ENCODE measurements around the gene KCNT2. TPM values are rescaled to one million over a fixed set of nuclear protein-coding genes. Genes with fewer than 3 reads are reported as not detected.

The KCNT2 gene
- total and polyA plus RNA-seq, 11 donors, result 0.15 to 6.9 (median 0.57) TPM

DNA sequence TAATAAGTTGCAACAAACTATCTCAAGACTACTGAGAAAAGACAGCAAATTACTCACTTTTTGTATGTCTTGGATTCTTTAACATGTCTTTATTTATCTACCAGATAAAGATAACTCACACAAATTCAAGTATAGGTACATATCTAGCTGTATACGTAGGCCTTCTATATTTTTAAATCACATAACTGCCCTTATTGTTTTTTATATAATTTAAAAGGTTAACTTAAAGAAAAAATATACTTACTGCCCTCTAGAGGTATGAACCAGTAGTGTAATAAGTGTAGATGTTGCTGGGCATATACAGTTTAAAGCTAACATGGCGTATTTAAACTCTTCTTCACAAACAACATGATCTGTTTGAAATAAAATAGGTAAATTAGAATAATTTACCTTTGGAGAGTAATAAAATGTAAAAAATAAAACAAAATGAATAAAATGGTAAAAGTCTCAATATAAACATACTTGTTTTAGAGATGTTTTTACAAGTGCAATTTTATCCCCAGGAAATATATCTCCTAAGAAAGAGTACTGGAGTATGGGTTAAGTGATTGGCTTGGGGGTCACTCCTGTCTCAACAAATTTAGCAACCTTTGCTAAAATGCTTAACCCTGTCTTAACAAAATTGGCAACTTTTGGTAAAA lies 235.2 kb downstream of the KCNT2 start:
- no peak for ATAC-seq
- WGBS, 4 donors, result 52 to 58% (median 53%) methylated on average over 2 of the region's 2 CpGs
- intact Hi-C loops (cut with DNase I), result no loop called here

GRCh38 chr1:196367838-196368237 lies 240.4 kb downstream of the KCNT2 start:
- ATAC-seq (no peak), DNase-seq (no peak)
- TF ChIP-seq POLR2A (IDR thresholded peaks at IDR 0.05), result no peak
- TF ChIP-seq, protein P1, sequence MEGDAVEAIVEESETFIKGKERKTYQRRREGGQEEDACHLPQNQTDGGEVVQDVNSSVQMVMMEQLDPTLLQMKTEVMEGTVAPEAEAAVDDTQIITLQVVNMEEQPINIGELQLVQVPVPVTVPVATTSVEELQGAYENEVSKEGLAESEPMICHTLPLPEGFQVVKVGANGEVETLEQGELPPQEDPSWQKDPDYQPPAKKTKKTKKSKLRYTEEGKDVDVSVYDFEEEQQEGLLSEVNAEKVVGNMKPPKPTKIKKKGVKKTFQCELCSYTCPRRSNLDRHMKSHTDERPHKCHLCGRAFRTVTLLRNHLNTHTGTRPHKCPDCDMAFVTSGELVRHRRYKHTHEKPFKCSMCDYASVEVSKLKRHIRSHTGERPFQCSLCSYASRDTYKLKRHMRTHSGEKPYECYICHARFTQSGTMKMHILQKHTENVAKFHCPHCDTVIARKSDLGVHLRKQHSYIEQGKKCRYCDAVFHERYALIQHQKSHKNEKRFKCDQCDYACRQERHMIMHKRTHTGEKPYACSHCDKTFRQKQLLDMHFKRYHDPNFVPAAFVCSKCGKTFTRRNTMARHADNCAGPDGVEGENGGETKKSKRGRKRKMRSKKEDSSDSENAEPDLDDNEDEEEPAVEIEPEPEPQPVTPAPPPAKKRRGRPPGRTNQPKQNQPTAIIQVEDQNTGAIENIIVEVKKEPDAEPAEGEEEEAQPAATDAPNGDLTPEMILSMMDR (IDR thresholded peaks at IDR 0.05), result no peak
- Histone ChIP-seq H3K4me3 (no peak overlapping the region), H3K27ac (no peak overlapping the region), H3K36me3 (no peaks in the 10 kb centered on the region), H3K27me3 (no peaks in the 10 kb centered on the region), H3K9me3 (no peaks in the 10 kb centered on the region), H3K4me1 (no peaks in the 10 kb centered on the region)
- intact Hi-C loops (cut with DNase I), result loop anchor here in 2 of 10 donors (10.0 kb wide), 2 partner anchors 287 to 297 kb away; partner anchors contain the start of gene CFH (in 1 of the 2)
- 90 to 94% (median 92%) methylated on average over 3 of the region's 3 CpGs for WGBS, 4 donors

More for the DNA sequence above, 235.2 kb downstream of the KCNT2 start:
- no peak overlapping the region for H3K4me3 ChIP-seq
- no peaks in the 10 kb centered on the region for H3K9me3 ChIP-seq
- H3K27me3 ChIP-seq, result no peaks in the 10 kb centered on the region
- DNase-seq, result no peak
- no peaks in the 10 kb centered on the region for H3K4me1 ChIP-seq
- H3K36me3 ChIP-seq, result no peaks in the 10 kb centered on the region
- H3K27ac ChIP-seq, result no peak overlapping the region
- TF ChIP-seq, protein P1 (IDR thresholded peaks at IDR 0.05), result peak; percentile 29 to 58 (median 48)
- TF ChIP-seq POLR2A (IDR thresholded peaks at IDR 0.05), result no peak

GRCh38 chr1:196366817-196367495 lies 241.3 kb downstream of the KCNT2 start:
- WGBS, 4 donors, result 72 to 77% (median 73%) methylated on average over 5 of the region's 5 CpGs
- ATAC-seq (no peak), DNase-seq (no peak)
- no peaks in the 10 kb centered on the region for H3K27me3 ChIP-seq
- H3K4me3 ChIP-seq, result no peak overlapping the region
- H3K4me1 ChIP-seq, result no peaks in the 10 kb centered on the region
- intact Hi-C loops (cut with DNase I), result loop anchor here in 2 of 10 donors (10.0 kb wide), 2 partner anchors 288 to 298 kb away; partner anchors contain the start of gene CFH (in 1 of the 2)
- TF ChIP-seq, protein P1 (IDR thresholded peaks at IDR 0.05), result no peak
- TF ChIP-seq POLR2A (IDR thresholded peaks at IDR 0.05), result no peak
- no peaks in the 10 kb centered on the region for H3K36me3 ChIP-seq
- H3K27ac ChIP-seq, result no peak overlapping the region
- no peaks in the 10 kb centered on the region for H3K9me3 ChIP-seq

- H3K36me3 ChIP-seq, result no peaks in the 10 kb centered on the region
- intact Hi-C loops (cut with DNase I), result loop anchor here in 2 of 10 donors (10.0 kb wide), 2 partner anchors 294 to 304 kb away; partner anchors contain the start of gene CFH (in 1 of the 2)
- DNase-seq (no peak), ATAC-seq (no peak)
- H3K4me1 ChIP-seq, result no peaks in the 10 kb centered on the region
- no peaks in the 10 kb centered on the region for H3K9me3 ChIP-seq
- TF ChIP-seq, protein P1 (IDR thresholded peaks at IDR 0.05), result no peak
- TF ChIP-seq POLR2A (IDR thresholded peaks at IDR 0.05), result no peak
- H3K27me3 ChIP-seq, result no peaks in the 10 kb centered on the region
- no peak overlapping the region for H3K27ac ChIP-seq
- 85 to 87% (median 86%) methylated on average over 5 of the region's 5 CpGs for WGBS, 4 donors
- H3K4me3 ChIP-seq, result no peak overlapping the region
These were observed 247.0 kb downstream of the KCNT2 start for GRCh38 chr1:196361112-196361714.

All from heart left ventricle (tissue), 16 donors.